Subcutaneous abdominal adipose tissue (tissue), 5 donors: Measurements from ENCODE around the gene TBC1D14.

Experiments
- H3K27ac ChIP-seq: one replicate; pipeline ENCODE4 v1.7.0; 2013; ENCODE audit warnings: low read depth, mild to moderate bottlenecking, inconsistent platforms, low read length, moderate library complexity
- H3K27me3 ChIP-seq, 5 donors: one replicate each; pipeline ENCODE4 v1.7.0; 2013; ENCODE audit warnings: low read length in 5 of 5, inconsistent platforms in 1 of 5; ENCODE audit not compliant: control insufficient read depth in 5 of 5, insufficient read depth in 4 of 5
- H3K36me3 ChIP-seq, 5 donors: one replicate each; pipeline ENCODE4 v1.7.0; 2013; ENCODE audit warnings: low read length in 5 of 5; ENCODE audit not compliant: control insufficient read depth in 5 of 5, insufficient read depth in 5 of 5
- H3K4me1 ChIP-seq, 5 donors: one replicate each; pipeline ENCODE4 v1.7.0; 2013; ENCODE audit warnings: low read length in 5 of 5, mild to moderate bottlenecking in 3 of 5, moderate library complexity in 1 of 5; ENCODE audit not compliant: control insufficient read depth in 5 of 5, insufficient read depth in 5 of 5
- H3K4me3 ChIP-seq, 5 donors: one replicate each; pipeline ENCODE4 v1.7.0; 2013; ENCODE audit warnings: low read length in 5 of 5, low read depth in 1 of 5
- H3K9ac ChIP-seq, 5 donors: one replicate each; pipeline ENCODE4 v1.7.0; 2013; ENCODE audit warnings: low read length in 5 of 5, mild to moderate bottlenecking in 4 of 5, moderate library complexity in 3 of 5
- H3K9me3 ChIP-seq, 5 donors: one replicate each; pipeline ENCODE4 v1.7.0; 2013; ENCODE audit warnings: low read length in 5 of 5; ENCODE audit not compliant: control insufficient read depth in 5 of 5
- donor health status: healthy.
- donor health status: healthy.
- donor health status: healthy.
- donor health status: healthy.
- donor health status: healthy.

Gene TBC1D14

DNA sequence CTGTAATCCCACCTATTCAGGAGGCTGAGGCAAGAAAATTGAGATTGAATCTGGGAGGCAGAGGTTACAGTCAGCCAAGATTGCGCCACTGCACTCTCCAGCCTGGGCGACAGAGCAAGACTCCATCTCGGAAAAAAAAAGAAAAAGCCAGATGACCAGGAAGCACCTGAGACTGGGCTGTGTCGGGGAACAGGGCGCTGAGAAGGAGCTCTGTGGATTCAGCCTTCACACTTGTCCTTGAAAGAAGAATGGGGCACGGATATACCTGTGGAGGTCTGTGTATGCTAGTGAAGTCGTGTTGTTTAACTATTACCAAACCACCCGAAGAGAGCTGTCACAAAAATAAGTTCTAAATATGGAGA, 94.2 kb downstream of the TBC1D14 start:
- Histone ChIP-seq H3K9me3 (no peaks in the 10 kb centered on the region), H3K27me3 (no peaks in the 10 kb centered on the region), H3K36me3 (peaks cover 8 to 86% (median 68%) of the 10 kb centered on the region in 5 donors), H3K9ac (no peak overlapping the region), H3K4me1 (peaks cover 0 to 38% (median 24%) of the 10 kb centered on the region in 5 donors), H3K27ac (no peak overlapping the region), H3K4me3 (no peak overlapping the region)

- no peaks in the 10 kb centered on the region for H3K27me3 ChIP-seq
- no peaks in the 10 kb centered on the region for H3K9me3 ChIP-seq
- peaks cover 8 to 86% (median 68%) of the 10 kb centered on the region in 5 donors for H3K36me3 ChIP-seq
- H3K4me1 ChIP-seq = peaks cover 0 to 38% (median 24%) of the 10 kb centered on the region in 5 donors
- H3K4me3 ChIP-seq = no peak overlapping the region
- no peak overlapping the region for H3K9ac ChIP-seq
- H3K27ac ChIP-seq = no peak overlapping the region
Measured at GRCh38 chr4:7004331-7004730, 94.7 kb downstream of the TBC1D14 start.

DNA sequence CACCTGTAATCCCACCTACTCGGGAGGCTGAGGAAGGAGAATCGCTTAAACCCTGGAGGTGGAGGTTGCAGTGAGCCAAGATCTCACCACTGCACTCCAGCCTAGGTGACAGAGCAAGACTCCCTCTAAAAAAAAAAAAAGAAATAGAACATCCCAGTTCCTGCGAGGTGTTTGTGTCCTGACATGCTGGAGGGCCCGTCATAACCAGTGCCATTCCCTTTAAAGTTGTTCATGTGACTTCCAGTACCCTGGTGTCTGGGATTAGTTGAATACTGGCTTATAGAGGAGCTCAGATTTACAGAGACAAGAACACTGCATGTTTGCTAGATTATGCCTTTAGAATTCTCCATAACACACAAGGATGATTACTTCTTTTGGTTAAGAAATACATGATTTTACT, 95.9 kb downstream of the TBC1D14 start:
- no peaks in the 10 kb centered on the region for H3K9me3 ChIP-seq
- H3K4me1 ChIP-seq = peaks cover 0 to 38% (median 24%) of the 10 kb centered on the region in 5 donors
- H3K27ac ChIP-seq = no peak overlapping the region
- H3K4me3 ChIP-seq = no peak overlapping the region
- H3K36me3 ChIP-seq = peaks cover 13 to 85% (median 68%) of the 10 kb centered on the region in 5 donors
- H3K9ac ChIP-seq = no peak overlapping the region
- H3K27me3 ChIP-seq = no peaks in the 10 kb centered on the region

DNA sequence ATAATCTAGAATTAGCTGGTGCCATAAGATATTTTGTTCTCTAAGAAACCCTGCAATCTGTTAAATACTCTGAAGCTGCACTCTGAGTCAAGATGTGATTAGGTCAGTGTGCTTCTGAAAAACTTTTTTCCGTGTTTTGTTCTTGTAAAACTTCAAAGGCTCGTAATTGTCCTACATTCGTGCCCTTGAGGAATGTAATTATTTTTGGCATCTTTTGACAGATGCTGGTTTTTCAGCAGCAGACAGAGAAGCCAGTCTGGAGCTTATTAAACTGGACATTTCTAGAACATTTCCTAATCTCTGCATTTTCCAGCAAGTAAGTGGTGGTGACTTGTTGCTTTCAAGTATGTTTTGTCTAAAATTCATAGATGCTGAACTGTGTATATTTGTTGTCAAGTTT, 96.8 kb downstream of the TBC1D14 start:
- no peak overlapping the region for H3K4me3 ChIP-seq
- peaks cover 0 to 38% (median 24%) of the 10 kb centered on the region in 5 donors for H3K4me1 ChIP-seq
- H3K27me3 ChIP-seq = no peaks in the 10 kb centered on the region
- no peak overlapping the region for H3K27ac ChIP-seq
- H3K9ac ChIP-seq = no peak overlapping the region
- H3K36me3 ChIP-seq = peaks cover 14 to 85% (median 67%) of the 10 kb centered on the region in 5 donors
- H3K9me3 ChIP-seq = no peaks in the 10 kb centered on the region

GRCh38 chr4:7007142-7007907, 97.7 kb downstream of the TBC1D14 start:
- no peak overlapping the region for H3K4me3 ChIP-seq
- H3K36me3 ChIP-seq = peaks cover 16 to 81% (median 58%) of the 10 kb centered on the region in 5 donors
- no peak overlapping the region for H3K27ac ChIP-seq
- no peaks in the 10 kb centered on the region for H3K27me3 ChIP-seq
- peaks cover 0 to 38% (median 24%) of the 10 kb centered on the region in 5 donors for H3K4me1 ChIP-seq
- peak overlapping the region in 1 of 5 donors; percentile 12 for H3K9ac ChIP-seq
- H3K9me3 ChIP-seq = no peaks in the 10 kb centered on the region

DNA sequence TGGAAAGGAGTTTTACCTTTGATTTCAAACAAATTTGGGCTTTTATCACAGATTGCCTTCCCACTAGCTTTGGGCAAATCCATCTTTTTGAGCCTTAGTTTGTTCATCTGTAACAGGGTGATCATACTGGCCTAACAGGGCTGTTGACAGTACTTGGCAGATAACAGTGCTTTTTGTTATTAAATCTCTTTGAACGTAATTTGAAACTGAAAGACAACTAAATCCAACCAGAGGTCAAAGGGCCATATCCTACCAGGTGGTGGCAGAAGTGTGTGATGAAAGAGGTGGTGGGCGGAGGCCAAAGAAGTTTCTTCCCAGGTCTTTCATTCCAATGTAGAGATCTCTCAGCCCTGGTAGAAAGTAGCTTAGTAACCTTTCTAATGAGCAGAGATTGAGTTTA, 98.3 kb downstream of the TBC1D14 start:
- H3K36me3 ChIP-seq = peaks cover 18 to 79% (median 55%) of the 10 kb centered on the region in 5 donors
- H3K9ac ChIP-seq = peak overlapping the region in 1 of 5 donors; percentile 12
- peaks cover 0 to 34% (median 21%) of the 10 kb centered on the region in 5 donors for H3K4me1 ChIP-seq
- H3K4me3 ChIP-seq = no peak overlapping the region
- H3K9me3 ChIP-seq = no peaks in the 10 kb centered on the region
- no peak overlapping the region for H3K27ac ChIP-seq
- no peaks in the 10 kb centered on the region for H3K27me3 ChIP-seq

DNA sequence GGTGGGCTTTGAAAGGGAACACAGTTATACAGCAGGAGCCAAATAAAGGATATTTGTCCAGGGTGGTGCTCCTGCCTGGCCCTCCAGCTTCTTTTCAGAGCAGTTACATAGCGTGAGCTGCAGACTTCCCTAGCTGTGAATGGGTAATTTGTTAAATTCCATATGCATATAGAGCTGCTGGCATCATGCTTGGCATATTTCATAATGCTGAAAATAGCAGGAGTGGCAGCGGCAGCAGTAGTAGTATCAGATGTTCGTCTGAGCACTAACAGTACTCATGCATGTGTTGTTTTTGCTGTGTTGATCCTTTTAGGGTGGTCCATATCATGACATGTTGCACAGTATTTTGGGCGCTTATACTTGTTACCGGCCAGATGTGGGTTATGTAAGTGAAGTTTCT, 99.9 kb downstream of the TBC1D14 start:
- Histone ChIP-seq H3K9me3 (no peaks in the 10 kb centered on the region), H3K27ac (no peak overlapping the region), H3K9ac (no peak overlapping the region), H3K4me1 (peaks cover 0 to 19% (median 13%) of the 10 kb centered on the region in 5 donors), H3K27me3 (no peaks in the 10 kb centered on the region), H3K36me3 (peaks cover 18 to 84% (median 60%) of the 10 kb centered on the region in 5 donors), H3K4me3 (no peak overlapping the region)

- Histone ChIP-seq H3K36me3 (peaks cover 10 to 91% (median 79%) of the 10 kb centered on the region in 5 donors), H3K27me3 (no peaks in the 10 kb centered on the region), H3K4me1 (peaks cover 0 to under 1% (median 0%) of the 10 kb centered on the region in 5 donors), H3K4me3 (no peak overlapping the region), H3K27ac (no peak overlapping the region), H3K9me3 (no peaks in the 10 kb centered on the region), H3K9ac (no peak overlapping the region)
Measured at GRCh38 chr4:7013175-7013574, 103.5 kb downstream of the TBC1D14 start.

GRCh38 chr4:7014815-7015214, 105.2 kb downstream of the TBC1D14 start:
- Histone ChIP-seq H3K27ac (no peak overlapping the region), H3K9me3 (no peaks in the 10 kb centered on the region), H3K36me3 (peaks cover 8 to 89% (median 74%) of the 10 kb centered on the region in 5 donors)

GRCh38 chr4:7015383-7016035, 105.9 kb downstream of the TBC1D14 start:
- H3K27me3 ChIP-seq = no peaks in the 10 kb centered on the region
- H3K27ac ChIP-seq = no peak overlapping the region
- H3K9me3 ChIP-seq = no peaks in the 10 kb centered on the region
- H3K4me3 ChIP-seq = no peak overlapping the region
- H3K36me3 ChIP-seq = peaks cover 5 to 90% (median 68%) of the 10 kb centered on the region in 5 donors
- H3K9ac ChIP-seq = no peak overlapping the region
- H3K4me1 ChIP-seq = no peaks in the 10 kb centered on the region

More at GRCh38 chr4:7014815-7015214, 105.2 kb downstream of the TBC1D14 start:
- no peak overlapping the region for H3K4me3 ChIP-seq
- H3K4me1 ChIP-seq = no peaks in the 10 kb centered on the region
- H3K9ac ChIP-seq = no peak overlapping the region
- H3K27me3 ChIP-seq = no peaks in the 10 kb centered on the region
